T-helper 2 cell (primary cell): ENCODE measurements around the gene TMEM119.
"Not testable (repeated sequence)": the region's sequence is repeated elsewhere in the genome, so short reads cannot be mapped to it uniquely, and the experiment has no call there.

Source experiments
- DNase-seq, 5 experiments: peaks; one replicate each; pipeline versions ENCODE4 v3.0.0 to v3.0.0-alpha.2; 2012 to 2022

TMEM119 gene

GRCh38 chr12:108581311-108582227 lies 16.3 kb downstream of the TMEM119 start:
- DNase-seq = no peak

DNA sequence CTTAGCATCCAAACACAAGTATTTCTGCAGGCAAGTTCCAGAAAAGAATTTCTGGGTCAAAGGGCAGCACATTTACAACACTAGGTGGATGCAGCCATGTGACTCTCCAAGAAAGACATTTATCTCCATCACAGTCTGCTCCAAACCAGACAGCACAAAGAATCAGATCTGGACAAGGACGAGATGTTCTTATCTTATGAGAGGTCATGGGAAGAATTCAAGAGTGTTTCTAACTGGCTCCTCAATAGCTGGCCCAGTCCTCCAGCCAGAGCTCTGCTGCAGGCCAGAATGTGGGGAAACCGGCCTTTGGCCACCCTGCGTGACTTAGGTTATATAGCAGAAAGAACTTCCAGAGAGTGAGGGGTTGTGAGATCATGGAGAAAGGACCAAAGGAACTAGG lies 17.4 kb downstream of the TMEM119 start:
- DNase-seq = no peak

DNA sequence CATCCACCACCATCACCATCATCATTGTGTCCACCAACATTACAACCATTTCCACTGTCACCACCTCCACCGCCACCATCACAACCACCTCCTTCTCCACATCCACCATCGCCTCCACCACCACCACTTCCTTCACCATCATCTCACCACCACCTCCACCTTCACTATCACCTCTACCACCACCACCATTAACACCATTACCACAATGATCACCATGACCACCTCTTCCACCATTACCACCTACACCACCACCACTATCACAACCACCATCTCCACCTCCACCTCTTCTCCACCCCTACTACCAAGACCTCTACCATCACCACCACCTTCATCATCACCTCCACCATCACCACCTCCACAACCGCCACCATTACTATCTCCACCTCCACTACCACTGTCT lies 19.1 kb downstream of the TMEM119 start:
- peak in 2 of 5 experiments; percentile 11 to 24 for DNase-seq

DNA sequence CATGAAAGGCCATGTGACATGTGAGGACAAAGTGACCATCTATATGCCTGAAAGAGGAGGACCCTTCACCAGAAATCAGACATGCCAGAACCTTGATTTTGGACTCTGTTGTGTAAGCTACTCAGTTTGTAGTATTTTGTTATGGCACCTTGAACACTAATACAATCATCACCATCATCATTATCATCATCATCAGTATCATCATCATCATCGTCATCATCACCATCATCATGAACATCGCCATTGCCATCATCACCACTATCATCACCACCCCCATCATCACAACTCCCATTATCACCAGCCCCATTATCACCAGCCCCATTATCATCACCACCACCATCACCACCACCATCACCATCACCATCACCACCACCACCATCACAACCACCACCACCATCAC lies 19.6 kb downstream of the TMEM119 start:
- DNase-seq = no peak

DNA sequence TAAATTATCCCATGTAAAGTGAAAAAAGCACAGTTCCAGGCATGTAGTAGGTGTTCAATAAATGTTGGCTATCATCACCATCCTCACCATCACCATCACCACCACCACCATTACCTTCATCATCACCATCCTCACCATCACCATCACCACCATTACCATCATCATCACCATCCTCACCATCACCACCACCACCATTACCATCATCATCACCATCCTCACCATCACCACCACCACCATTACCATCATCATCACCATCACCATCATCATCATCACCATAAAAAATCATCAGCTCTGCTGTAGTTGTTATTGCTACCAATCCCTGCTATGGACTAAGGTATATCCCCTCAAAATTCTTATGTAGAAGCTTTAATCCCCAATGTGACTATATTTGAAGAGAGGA lies 20.4 kb downstream of the TMEM119 start:
- no peak for DNase-seq

- no peak for DNase-seq
Observed at GRCh38 chr12:108576660-108577234, 21.1 kb downstream of the TMEM119 start.

- no peak for DNase-seq
Observed at GRCh38 chr12:108575199-108575912, 22.5 kb downstream of the TMEM119 start.

DNA sequence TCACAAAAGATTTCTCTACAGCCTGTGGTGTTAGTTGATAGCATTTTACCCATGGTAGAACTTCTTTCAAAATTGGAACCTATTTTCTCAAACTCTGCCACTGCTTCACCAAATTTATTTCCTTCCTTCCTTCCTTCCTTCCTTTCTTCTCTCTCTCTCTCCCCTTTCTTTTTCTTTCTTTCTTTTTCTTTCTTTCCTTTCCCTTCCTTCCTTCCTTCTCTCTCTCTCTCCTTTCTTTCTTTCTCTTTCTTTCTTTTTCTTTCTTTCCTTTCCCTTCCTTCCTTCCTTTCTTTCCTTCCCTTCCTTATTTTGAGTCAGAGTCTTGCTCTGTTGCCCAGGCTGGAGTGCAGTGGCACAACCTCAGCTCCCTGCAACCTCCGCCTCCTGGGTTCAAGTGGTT lies 23.6 kb downstream of the TMEM119 start:
- not testable (repeated sequence) for DNase-seq

DNA sequence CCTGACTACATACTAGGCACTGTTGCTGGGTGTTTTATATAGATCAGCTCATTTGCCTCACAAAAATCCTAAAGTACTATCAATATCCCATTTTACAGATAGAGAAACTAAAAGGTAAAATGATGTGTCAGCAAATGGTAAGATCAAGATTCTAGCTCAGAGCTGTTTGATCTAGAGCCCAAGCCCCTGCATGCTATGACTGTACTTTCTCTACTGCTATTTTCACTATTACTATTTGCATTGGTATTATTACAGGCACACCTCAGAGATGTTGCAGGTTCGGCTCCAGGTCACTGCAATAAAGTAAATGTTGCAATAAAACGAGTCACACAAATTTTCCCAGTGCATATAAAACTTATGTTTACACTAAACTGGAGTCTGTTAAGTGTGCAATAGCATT lies 24.6 kb downstream of the TMEM119 start:
- peak in 1 of 5 experiments; percentile 89 for DNase-seq

GRCh38 chr12:108572166-108572790 lies 25.6 kb downstream of the TMEM119 start:
- DNase-seq = peak in 1 of 5 experiments; percentile 68

DNA sequence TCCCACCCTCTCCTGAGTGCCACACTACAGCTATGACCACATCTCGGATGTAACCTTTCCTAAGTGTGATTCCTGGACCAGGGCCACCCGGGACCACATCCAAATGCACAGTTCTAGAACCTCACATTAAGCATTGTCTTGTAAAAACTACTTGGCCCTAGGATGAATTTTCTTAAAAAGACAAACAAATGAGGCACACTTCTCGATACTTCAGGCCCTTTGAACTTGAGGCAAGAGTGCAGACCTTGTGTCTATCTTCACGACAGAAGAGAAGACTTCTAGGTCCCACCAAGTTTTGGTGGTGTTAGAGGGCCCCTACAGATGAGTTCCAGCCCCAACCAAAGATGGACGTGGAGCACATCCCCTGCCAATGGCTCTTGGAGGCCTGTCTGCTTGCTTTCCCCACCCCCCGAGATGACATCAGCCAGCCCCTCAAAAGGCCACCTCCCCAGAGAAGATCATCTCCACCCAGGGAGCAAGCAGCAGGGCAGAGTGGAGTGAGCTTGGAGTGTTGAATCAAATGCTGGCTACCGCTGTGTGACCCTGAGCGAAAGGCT lies 26.2 kb downstream of the TMEM119 start:
- DNase-seq = no peak

DNA sequence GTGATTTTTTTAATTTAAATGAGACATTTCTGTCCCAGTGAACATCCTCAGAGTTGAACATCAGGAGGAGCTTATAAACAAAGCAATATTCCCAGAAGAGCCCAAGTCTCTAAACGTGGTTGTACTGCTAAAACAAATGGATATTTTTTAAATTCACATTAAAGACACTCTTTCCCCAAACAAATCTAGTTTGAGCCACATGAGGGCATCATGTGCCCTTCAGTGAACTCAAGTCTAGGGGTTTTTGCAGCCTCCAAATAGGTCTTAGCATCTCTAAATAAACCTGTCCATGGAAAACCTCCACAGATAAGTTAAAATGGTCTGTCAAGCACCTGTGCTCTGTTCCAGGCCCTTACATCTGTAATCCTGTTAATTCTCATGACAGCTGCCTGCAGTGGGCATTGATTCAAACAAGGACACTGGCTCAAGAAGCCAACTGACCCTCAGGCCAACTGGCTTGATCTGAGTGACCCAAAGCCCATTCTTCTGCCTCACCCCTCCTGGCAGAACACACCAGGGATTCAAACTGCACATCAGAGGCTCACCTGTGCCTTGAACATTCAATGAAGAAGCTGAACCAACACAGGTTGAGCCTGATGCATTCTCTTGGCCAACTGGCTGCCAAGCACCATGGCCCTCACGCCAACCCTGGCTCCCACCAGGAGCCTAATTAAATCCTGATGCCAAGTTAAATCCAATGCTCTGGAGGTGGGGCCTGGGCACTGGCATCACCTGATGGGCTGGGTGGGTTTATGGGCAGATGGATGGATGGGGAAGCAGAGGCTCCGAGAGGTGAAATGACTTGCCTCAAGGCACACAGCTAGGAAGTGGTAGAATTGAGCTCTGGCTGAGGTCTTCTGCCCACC lies 26.9 kb downstream of the TMEM119 start:
- peak in 1 of 5 experiments; percentile 63 for DNase-seq

GRCh38 chr12:108568338-108569154 lies 29.3 kb downstream of the TMEM119 start:
- DNase-seq = peak in 4 of 5 experiments; percentile 47 to 98 (median 57)

DNA sequence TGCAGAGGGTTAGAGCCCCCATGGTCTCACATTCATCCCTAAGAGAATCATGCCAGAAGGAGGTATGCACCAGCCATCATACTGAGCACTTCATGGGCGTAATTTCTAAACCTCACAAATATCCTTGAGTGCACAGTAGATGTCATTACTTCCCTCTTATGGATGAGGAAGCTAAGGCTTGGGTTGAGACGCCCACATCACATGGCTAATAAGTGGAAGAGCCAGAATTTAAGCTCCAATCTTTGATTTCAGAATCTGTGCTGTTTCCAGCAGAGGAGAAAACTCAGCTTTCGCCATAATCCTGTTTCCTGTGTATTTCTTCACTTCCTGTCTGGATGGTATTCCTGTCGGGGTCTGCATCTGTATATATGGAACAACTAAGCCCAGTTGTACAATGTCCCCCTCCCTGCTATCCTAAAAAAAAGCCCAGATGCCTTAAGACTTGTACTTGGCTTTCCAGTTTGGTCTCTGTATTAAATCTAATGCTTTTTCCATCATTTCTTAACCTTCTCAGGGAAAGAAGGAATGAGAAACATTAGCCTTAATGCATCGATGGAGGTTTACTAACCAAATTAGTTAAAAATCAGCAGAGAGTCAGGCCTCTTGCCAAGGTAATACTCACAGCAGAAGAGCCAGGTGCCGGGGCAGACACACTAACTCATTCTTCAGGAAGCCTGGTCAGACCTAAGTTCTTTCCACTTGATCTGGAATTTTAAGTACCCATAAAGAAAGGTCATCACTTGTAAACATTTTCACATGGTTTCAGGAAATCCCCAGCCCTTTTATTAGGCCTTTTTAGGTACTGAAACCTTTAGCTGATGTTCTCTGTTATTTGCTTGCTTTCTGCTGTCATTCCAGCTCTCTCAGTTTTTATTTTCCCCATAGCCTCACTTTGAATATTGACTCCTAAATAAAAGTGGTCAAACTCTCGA lies 30.2 kb downstream of the TMEM119 start:
- no peak for DNase-seq

- DNase-seq = no peak
Observed at GRCh38 chr12:108566452-108566851, 31.4 kb downstream of the TMEM119 start.

DNA sequence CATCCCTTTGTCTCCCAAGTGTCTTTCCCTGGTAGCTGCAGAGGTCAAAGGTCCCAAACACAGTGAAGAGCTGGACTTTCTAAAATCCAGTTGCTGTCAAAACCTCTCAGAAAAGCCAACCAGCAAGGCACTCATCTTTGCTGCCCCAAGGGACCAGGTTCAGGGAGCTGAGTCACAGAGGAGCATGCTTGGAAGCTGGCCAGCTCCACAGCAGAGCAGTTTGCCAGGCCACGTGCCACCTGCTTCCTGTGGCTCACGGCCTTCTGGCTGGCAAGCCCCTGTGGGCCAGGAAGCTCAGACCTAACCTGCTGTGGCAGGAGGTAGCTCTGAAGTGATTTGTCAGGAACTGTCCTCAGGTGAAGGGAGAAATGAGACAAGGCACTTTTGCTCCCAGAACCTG lies 31.9 kb downstream of the TMEM119 start:
- peak in 4 of 5 experiments; percentile 38 to 69 (median 44) for DNase-seq

DNA sequence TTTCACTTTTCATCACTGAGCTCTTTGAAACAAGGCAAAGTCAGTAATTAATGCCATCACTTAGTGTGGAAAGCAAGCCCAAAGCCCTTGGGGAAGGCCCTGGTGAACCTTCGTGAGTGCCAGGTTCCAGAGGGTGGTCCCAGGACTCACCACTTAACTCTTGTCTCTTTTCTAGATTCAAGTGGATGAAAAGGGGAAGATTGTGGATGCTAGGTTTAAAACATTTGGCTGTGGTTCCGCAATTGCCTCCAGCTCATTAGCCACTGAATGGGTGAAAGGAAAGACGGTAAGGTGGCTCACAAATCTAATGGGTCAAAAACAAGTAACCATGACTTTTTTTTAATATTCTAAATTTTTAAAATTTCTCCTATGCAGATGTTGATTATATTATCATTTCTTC lies 32.7 kb downstream of the TMEM119 start:
- no peak for DNase-seq

DNA sequence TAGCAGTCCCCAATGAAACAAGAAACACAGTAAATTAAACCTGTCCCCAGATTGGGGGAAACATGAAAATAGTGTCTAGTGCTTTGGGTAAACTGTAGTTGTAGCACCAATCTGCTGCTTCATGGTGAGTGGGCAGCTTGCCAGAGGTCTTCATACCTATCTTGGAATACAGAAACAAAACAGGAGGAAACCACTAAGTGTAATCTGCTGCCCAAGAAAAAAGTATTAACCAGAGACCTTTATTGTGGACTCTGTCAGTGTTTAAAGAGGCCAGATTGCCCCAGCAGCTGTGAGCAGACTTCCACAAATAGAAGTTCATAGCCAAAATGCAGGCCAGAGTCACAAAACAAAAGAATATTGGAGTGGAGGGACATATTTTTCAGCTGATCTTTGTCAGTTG lies 33.2 kb downstream of the TMEM119 start:
- DNase-seq = no peak

DNA sequence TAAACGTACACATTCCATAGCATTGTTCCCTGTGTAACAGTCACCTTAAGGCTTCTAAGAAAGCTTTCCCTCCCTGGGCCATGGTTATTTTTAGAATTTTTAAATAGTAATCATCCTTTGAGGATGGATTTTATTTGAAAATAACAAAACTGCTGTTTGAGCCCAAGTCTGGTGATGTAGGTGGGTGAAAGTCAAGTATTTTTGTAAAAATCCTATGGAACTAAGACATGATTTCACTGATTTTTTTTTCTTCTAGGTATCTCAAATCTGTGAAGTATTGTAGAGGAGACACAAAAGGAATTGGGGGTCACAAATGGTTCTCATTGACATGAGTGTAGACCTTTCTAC lies 34.1 kb downstream of the TMEM119 start:
- no peak for DNase-seq
